LNCAP (cell line): ENCODE data around the gene MRPL24.
A peak's percentile ranks its signal among the peaks of the same experiment; 100 is the strongest.

ENCODE experiments used
- CTCF ChIP-seq: fragments of 450-650 bp; IDR thresholded peaks from 2 replicates; pipeline ENCODE4 v1.5.1; 2017; ENCODE audit warnings: mild to moderate bottlenecking

The MRPL24 gene

GRCh38 chr1:156748670-156749418 is 8.0 kb upstream of the MRPL24 start:
- TF ChIP-seq CTCF = no peak

DNA sequence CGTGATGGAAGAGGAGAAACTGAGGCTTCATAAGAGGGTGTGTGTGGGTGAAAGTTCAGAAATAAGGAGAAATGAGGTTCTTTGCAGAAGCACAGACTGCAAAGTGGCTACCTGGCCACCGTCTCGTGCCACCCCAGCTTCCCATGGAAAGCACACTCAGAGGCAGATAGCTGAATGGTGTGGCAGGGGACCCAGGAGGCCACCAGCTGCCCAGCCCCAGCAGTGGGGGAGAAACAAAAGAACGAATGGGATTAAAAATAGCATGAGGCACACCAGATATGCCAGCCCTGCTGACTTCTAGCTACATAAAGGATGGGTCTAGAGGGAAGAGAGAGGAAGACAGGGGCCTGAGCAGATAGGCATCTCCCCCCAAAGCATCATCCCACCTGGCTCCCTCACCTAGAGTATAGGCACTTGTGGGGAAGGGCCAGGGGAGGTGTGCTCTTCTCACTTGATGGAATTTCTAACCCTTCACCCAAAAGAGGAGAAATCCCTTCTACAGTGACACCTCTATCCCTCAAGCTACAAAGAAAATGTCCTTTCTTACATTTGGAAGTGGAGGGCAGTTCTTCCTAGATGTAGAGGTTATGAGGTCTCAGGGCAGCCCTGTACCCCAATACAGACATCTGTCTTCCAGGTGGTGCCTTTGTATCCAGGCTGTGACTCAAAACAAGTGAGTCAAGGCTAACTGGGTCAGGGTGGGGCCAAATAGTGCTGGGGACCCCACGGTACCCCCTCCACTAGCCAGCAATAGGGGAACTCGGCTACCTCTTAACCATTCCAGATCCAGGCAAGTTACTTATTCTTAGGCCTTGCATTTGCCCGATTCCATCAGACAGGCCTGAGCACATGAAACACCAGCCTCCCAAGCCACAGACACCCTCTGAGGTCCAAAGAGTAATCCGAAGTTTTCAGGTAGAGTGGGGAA is 7.1 kb upstream of the MRPL24 start:
- TF ChIP-seq CTCF = no peak

- peak; percentile 40; the same call in 1 of the 2 replicates for TF ChIP-seq CTCF
These were observed 6.1 kb upstream of the MRPL24 start for GRCh38 chr1:156746728-156747631.

DNA sequence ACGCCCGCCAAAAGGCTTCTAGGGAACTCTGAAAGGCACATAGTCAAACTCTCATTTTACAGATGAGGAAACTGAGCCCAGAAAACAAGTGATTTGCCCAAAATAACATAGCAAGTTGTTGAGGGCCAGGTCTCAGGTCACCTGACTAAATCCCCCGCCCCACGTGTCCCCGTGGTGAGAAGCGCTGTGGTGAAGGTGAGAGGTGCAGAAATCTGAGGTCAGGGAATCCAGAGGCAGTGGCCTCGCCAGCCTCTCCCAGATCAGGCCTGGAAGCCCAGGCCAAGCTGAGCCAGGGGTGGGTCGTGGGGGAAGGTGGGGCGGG is 5.5 kb upstream of the MRPL24 start:
- TF ChIP-seq CTCF = no peak

- TF ChIP-seq CTCF = no peak
These were observed 5.0 kb upstream of the MRPL24 start for GRCh38 chr1:156745881-156746280.

DNA sequence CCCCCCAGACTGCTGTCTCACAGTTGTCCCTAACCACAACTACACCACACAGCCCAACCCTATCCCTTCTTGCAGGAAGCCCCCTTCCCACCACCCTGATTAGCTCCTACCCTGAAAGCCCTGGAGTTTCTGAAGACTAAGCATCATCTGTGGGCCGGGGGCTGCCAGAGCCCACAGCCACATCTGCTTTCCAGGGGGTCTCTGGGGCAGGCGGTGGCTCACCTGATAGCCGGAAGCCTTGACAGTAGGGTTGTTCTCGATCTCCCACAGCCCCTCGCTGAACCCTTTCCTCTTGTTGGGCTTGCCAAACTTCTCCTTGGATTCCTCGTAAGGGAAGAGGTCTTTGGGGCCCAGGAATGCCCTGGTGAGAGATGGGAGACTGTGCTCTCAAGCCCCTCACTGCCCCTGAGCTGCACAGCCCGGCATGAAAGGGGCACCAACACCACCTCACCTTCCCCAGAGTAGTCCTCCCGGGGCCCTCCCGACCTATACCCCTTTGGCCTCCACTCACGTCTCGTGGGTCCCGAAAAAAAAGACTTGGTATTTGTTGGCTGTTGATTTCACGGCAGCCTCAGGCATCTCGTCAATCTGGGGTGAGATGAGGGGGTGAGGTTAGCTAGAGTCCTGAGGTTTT is 4.0 kb upstream of the MRPL24 start:
- TF ChIP-seq CTCF = no peak

DNA sequence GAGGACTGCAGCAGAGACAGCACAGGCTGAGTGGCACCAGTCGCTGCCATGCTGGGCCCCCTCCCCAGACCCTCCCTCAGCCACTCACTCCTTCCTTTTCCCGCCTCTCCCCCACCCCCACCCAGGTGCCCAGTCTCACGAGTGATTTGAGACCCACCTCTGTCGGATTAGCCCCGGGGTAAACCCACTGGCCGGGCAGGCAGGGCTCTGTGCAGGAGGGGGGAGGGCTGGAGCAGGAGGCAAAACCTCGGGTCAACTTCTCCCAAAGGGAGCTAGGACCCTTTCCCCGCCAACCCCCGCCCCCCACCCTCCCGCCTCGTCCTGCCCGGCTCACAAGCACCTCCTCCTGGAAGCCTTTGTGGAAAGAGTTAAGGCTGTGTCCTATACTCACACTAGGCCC is 3.5 kb upstream of the MRPL24 start:
- TF ChIP-seq CTCF = no peak
